Brain pericyte (primary cell): ENCODE measurements around the gene CAMK2B.

Experiments used
- DNase-seq: peaks from one replicate; pipeline ENCODE4 v3.0.0-alpha.2; 2012; ENCODE audit warnings: low read depth, low spot score

The CAMK2B gene

DNA sequence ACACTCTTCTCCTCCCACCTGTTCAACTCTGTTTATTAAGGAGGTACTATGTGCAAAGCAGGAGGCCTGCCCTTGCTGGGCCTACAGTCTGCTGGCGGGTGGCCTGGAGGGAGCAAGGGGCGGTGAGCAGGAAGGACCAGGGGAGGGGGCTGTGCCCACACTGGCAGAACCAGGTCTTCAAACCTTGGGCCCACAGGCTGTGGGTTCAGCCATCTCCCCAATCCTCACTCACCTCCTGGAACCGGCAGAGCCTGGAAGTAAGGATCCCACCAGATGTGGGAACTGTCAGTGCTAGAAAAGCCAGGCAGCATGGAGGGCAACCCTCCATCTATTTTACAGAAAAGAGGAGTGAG lies 50.8 kb downstream of the CAMK2B start:
- DNase-seq, result no peak

DNA sequence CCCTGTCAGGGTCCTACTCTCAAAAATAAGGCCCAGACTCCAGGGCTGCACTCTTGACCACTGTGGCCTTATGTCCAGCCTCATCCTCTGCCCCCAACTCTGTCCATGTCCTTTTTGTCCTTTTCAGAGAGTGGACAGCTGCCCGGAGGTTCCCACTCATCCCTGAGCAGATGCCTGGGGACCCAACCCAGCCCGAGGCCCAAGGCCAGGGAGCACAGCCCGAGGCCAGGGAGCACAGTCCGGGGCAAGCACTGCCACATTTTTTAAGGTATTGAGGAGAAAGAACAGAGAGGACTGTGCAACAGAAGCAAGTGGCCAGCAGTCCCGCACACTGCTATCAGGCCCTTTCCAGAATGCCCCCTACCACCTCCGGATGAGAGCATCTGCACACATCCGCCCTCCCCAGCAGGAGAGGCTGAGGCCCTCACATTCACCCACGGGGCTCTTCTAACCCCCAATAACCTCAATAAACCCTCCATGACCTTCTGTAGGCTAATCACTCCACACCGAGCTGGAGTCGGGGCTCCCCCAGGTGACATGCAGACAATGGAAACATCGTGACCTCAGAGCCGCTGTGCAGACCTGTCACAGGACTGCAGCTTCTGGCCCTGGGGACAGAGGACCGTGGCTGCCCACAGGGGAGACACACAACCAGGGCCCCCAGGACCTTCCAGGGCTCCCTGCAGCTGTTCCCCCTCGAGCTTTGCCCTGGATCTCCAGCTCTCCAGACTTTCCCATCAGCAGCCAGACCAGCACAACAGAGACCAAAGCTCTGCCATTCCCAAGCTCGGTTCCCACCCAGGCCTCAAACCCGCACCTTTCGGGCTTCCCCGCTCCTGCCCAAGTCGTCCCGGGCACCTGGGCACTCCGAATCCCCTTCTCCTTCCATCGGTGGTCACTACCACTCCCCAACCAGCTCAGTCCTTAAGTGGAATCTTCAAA lies 51.4 kb downstream of the CAMK2B start:
- DNase-seq, result no peak

DNA sequence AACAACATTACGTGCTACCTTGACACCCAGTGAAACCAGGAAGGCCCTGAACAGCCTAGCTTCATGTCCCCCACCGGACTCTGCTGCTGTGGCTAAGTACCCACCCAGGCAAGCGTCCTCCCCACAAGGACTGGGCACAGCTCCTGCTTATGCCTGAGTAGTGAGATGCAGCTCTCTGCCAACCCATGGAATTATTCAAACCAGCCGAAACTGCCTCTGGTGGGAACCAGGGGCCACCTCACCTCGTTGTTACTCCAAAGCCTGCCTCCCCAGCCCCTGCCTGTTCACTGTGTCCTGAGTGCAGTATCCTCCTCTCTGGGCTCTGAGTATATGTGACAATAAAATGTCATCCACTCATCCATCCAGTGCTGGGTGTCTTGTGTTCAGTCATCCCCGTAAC lies 52.4 kb downstream of the CAMK2B start:
- DNase-seq, result no peak

DNA sequence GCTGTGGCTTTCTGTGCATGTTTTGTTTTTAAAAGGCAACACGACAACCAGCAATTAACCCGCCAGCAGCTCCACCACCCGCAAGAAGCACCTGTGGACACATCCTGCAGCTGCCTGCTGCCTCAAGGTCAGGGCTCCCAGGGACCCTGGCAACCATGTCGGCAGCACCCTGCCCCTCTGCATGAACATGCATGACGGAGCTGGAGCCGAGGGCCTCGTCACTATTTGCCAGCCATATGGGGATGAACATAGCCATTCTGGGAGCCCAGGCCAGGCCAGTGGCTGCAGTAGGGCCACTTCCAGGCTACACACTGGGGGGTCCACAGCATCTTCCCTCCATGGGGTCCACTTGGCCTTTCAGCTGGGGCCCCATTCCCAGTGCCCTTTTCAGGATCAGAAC lies 52.9 kb downstream of the CAMK2B start:
- DNase-seq, result no peak

DNA sequence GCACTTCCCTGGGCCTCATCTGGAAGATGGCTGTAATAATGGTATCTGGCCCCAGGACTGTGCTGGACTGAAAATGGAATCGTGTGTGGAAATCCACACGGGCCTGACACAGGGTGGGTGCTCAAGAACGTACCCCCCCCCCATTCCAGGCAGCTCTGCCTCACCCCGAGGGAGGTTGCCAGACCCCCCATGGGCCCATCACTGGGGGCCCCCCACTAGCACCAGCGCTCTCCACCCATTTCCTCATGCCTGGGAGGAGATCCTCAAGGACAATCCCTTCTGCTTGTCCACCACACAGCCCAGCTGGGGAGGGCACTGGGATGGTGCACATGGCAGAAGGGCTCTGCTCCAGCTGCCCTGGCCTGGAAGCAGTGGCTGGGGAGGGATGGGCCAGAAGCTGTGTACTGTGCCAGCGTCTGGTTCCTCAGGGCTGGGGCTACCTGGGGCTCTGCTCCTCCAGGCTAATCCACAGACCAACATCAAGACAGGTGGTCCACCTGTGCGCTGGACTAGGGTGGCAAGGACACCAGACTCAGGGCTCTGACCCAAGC lies 55.4 kb downstream of the CAMK2B start:
- DNase-seq, result no peak

DNA sequence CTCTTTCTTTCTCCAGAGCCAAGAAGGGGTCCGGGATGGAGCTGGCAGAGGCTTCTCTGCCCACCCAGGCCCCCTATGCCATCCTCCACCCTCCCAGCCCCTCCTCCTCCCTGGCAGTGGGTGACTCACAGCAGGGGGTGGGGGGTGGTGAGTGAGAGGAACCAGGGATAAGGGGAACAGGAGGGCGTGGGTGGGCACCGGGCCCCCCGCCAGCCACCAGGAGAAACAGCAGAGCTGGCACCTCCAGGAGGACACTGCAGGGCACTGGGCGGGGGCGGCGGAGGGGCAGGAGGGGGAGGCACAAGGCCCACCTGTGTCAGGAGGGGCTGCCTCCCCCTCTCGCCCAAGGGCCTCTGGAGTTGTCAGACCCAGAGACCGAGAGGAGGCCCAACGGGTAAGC lies 56.0 kb downstream of the CAMK2B start:
- DNase-seq, result no peak

DNA sequence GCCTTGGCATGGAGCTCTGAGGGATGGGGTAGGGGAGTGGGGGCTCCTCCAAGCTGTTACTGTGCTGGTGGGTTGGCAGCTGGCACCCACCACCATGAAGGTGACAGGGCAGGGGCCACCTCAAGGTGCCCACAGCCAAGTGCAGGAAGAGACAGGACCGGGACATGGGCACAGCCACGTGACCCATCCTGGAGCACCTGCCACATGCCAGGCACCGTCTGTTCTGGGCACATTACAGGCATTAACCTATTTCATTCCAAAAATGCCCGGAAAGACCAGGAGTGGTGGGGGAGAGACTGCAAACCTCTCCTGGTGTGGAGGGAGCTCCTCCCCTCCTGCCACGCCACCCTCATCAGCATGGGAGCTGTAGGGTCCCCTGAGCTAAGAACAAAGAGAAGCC lies 56.7 kb downstream of the CAMK2B start:
- no peak for DNase-seq

DNA sequence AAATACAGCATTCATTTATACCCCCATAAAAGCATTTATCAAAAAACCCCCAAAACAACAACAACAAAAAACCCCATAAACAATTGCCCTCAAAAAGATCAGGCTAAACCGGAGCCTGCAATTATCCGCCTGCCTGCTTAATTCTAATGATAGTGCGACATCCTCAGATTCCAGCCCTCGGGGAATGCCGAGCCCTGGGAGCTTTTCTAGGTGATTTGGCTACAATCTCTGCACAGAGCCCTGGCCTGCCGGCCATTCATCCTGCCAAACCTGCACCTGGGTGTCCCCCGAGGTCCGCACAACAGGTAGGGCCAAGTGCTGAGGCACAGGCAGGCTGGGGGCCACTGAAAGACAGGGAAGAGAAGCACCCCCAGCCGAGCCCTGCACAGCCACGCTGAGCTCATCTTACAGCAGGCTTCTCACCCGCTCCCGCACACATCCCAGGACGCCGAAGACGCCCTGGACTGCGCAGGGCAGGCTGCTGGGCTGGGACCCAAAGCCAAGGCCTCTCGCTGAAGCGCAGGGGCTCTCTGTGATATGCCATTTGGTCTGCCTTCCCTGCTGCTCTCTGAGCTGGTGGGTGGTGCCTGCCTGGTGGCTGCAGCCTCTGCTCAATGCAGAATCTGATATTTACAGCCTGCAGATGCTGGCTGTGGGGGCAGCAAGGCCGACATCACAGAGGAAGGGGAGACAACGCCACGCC lies 57.5 kb downstream of the CAMK2B start:
- DNase-seq, result no peak

DNA sequence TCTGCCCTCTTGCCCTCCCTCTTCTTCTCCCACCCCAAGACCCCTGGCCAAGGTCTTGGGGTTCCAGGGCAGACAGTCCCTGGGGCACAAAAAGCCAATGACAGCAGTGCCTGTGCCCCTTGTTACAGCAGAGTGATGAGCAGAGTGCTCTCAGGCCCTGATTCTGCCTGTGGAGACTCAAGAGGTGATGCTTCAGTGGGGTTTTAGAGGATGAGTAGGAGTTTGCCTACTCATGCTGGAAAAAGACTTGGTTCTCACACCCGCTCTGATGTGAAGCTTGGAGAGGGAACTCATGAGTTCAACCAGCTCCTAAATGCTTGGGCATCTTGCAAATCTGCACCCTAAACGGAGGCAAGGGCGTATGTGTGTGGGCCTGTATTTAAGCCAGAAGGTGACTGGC lies 58.2 kb downstream of the CAMK2B start:
- DNase-seq, result no peak

DNA sequence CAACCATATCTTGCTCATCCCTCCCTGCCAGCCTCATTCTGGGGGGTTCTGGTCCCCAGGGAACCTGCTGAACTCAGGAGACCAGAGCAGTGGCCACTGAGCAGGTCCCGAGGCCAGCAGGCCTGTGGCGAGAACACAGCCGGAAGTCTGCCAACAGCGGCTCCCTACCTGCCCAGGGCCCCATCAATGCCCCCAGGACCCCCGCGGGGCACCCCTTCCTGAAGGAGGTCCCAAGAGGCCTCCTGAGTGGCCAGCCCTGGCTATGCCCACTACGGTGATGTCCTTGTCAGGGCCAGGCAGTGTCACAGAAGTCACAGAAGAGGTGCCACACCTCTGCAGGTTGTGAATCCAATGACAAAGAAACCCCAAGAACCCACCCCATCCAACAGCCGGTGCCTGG lies 58.9 kb downstream of the CAMK2B start:
- no peak for DNase-seq

DNA sequence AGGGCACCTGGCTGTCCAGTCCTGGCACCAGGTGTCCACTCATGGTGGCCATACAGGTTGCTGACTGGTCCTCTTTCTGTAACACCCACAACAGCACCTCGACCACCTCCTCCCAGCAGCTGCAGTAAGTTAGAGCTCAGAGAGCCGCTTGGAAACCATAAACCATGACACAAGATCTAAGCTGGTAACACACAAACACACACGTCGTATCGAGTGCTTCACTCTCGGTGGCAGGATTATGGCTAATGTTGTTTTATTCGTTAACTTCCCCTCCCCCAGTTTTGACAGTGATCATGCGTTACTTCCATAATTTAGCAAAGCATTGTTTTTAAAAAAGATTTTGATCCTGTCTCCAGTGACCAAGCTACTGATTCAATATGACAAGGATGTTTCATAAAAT lies 59.7 kb downstream of the CAMK2B start:
- DNase-seq, result no peak

DNA sequence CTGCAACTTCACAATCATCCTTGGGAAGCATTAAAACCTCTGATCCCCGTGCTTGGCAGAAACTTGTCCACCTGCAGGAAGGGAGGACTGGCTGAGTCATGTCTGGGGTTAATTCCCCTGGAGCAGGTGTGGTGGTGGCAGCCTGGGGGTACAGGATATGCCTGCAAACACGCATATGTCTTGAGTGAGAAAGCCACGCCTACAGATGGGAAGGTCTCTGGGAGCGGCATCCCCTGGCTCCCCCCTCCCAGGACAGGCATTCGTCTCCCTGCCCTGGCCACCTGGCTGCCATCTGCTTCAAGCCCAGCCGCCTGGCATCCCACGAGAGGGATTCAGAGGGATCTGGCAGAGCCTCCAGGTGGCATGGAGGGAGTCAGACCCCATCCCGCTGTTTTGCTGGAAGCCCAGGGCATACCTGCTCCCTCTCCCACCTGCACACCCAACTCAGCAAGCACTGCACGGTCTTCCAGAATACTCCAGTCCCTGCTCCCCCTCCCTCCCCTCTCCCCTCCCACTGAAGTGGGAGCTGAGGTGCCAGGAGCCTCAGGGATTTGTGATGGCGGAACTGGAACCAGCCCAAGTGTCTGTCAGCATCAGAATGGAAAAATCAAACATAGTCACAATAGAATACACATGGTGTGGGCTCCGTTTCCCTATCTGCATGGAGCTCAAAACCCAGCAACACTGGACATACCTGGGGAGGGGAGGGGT lies 61.0 kb downstream of the CAMK2B start:
- no peak for DNase-seq

DNA sequence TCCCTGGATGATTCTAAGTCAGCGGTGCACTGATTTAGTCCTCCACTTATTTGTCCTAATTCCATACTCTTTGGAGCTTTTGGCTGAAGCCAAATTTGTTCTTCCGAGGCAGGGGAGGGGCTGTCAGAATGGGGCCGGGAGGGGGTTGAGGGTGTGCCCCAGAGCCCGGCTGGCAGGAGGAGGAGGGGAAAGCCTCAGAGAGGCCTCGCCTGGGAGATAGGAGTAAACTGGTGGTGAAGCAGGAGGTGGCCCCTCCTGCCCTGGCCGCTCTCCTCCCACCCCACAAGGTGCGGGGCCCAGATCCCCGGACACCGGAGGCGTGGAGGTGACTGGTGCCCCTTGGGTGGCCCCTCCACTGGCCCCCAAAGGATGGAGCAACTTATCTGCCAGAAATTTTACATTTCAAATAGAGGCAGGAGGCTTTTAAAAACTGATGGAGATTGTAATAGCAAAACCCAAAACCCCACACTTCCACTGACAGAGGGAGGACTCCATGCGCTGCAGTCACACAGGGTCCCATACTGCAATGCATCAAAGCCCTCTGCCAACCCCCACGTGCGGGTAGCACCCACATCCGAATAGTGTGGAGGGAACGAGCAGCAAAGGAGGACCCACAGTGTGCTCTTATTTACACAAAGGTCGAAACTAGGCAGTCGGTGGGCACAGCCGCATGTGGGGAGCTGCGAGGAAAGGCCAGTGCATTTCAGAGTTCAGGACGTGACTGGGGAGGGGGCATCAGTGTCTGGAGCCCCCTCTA lies 61.9 kb downstream of the CAMK2B start:
- DNase-seq, result no peak

DNA sequence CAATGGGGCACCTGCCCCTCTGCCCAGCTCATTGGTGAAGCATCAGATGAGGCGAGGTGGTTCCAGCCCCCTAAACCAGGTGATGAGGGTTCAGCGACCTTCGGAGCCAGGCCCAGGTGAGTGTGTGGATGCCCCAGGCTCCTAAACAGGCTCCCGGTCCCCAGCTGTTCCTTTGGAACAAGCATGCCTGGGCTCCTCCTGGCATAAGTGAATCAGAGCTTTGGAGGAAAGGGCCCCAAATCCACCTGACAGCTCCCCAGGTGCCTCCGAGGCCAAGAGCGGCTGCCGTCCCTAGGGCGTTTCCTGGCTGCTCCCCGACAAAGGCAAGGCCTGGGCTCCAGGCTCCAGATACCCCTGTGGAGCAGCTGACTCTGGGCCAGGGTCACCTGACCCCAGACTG lies 63.4 kb downstream of the CAMK2B start:
- DNase-seq, result no peak

DNA sequence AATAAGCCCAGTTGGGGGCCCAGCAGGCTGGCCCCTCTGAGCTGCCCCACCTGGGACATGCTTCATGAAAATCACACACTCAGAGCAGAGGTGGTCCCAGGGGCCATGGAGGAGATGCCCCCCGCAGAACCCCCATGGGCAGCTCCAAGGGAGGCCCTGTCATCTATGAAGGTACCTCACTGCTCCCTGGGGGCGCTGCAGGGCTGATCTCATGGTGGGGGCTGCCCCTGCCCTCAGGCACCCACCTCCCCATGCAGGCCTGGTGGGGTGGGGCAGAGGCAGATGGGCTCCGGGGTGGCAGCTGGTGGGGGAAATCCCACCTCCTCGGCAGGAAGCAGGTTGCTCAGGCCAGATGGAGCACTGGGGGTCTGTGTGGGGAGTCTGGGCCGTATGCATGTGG lies 64.2 kb downstream of the CAMK2B start:
- DNase-seq, result no peak

DNA sequence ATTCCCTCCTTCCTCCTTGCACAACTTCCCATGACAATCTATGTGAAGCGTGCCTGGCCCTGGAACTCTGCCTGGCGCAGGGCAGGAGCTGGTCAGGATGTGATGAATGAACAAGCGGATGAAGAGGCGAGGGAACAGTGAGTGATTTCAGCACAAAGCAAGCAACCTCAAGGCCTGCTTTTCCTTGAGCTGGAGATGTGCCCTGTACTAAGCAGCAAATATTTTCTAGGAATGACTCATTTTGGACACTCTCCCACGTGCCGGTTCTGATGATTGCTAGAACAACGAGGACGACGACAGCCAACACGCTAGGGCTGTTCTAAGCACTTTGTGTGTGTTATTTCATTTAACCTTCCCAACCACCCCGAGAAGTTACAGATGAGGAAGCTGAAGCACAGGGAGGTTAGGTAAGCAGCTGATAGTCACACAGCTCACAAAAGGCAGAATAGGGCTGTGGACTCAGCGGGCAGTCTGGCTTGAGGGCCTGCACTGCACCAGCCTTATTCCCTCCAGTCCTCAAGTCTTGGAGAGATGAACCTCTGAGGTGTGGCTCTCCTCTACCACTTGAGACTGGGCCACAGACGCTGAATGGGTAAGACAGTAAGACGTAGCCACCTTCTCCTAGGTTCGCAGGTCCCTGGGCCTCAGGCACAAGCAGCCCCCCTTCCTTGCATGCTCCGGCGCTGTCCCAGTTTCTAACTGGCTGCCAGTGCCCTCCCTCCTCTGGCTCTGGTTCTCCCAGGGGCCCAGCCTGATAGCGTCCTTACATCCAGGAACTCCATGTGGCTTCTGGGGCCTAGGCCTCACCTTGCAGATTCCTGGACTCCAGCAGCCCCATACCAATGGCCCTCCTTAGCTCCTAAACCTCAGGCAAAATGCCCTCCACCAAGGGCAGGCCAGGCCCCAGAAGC lies 65.6 kb downstream of the CAMK2B start:
- no peak for DNase-seq

DNA sequence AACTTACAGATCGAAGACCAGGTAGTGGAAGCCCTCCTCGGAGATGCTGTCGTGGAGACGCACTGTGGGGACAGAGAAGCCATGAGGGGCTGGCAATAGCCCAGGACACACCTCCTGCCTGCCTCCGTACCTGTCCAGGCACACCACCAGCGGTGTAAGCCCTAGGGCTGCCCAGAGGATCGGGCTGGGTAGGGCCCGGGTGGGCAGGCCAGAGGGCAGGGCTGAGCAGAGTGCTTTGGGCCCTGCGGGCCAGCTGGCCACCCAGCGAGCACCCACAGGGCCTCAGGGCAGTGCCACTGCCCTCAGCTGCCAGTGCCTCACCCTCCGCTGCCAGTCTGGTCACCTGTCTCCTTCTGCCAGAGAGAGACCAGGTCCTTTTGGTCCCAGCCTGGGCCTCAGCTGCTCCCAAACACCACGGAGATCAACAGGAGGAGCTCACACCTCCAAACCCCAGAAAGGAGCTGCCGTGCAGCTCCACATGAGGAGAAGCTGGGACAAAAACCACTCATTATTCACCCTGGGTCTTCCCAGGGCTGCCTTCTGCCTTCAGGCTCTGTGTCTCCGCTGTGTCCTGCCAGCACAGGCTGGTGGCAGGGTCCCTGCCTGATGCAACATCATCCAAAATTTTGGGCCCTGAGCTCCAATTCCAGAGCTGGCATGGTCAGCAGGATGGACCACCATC lies 66.4 kb downstream of the CAMK2B start:
- no peak for DNase-seq

DNA sequence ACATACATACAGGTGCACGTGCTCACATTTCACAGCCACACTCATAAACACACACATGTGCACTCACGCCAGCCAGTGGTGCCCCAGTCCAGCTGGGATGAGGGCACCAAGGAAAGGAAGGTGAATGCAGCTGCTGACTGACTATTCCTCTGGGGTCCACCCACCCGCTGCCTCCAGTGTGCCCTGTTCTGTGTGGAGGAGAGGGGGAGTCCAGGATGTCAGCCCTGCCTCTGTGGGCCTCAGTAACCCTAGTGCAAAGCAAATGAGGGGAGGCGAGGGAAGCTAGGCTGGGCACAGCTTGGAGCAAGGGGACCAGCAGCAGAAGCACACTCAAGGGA lies 67.0 kb downstream of the CAMK2B start:
- no peak for DNase-seq

DNA sequence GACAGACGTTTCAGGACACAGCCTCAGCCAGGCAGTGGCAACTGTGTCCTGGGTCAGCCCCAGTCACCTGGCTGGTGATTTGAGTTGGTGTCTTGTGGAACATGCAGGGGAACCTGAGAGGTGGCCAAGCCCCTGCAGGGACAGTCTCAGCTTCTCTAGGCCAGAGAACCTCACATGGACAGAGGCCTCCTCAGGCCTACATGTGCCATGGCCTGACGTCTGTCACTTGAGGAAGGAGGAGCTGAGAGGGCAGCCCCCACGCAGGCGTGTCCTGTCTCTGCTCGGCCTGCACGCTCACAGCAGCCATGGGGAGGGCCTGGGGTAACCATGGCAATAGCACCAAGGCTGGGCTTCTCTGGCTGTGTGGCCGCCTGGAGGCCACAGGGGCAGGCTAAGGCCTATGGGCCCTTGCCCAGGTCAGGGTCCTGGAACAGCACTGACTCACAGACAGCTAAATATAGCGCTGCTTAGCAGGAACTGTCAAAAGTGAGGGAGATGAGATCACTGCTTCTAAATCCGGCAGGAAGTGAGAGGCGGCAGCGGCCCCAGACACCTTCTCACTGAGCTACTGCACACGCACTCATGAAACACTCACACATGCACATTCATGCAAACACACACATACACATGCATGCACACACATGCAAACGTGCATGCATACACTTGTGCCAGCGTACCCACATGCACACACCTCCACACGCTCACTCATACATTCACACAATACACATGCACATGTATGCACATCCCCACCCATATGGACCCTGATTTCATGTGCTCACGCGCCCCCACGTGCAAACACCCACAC lies 67.6 kb downstream of the CAMK2B start:
- DNase-seq, result no peak
